HG03442 (cell line): ENCODE results near the gene GSX2.

Source experiments
- ATAC-seq: cut with Tn5 transposase; IDR thresholded peaks from one replicate; pipeline ENCODE4 v1.9.1; 2021; ENCODE audit warnings: mild to moderate bottlenecking, moderate library complexity; ENCODE audit not compliant: unreplicated experiment

Gene GSX2

GRCh38 chr4:54076673-54077072, 23.3 kb upstream of the GSX2 start:
- no peak for ATAC-seq

- ATAC-seq: no peak
These were observed 22.2 kb upstream of the GSX2 start for GRCh38 chr4:54077812-54078211.

GRCh38 chr4:54082168-54082567, 17.8 kb upstream of the GSX2 start:
- no peak for ATAC-seq

GRCh38 chr4:54085284-54085683, 14.7 kb upstream of the GSX2 start:
- ATAC-seq: no peak

GRCh38 chr4:54089875-54090274, 10.1 kb upstream of the GSX2 start:
- ATAC-seq: no peak

GRCh38 chr4:54090404-54090803, 9.6 kb upstream of the GSX2 start:
- no peak for ATAC-seq

- peak; percentile 69 for ATAC-seq
These were observed 8.9 kb upstream of the GSX2 start for GRCh38 chr4:54090804-54091623.

- peak; percentile 60 for ATAC-seq
These were observed 8.1 kb upstream of the GSX2 start for GRCh38 chr4:54091637-54092404.

- no peak for ATAC-seq
These were observed 7.3 kb upstream of the GSX2 start for GRCh38 chr4:54092405-54093323.

- no peak for ATAC-seq
These were observed 6.4 kb upstream of the GSX2 start for GRCh38 chr4:54093324-54094240.

- ATAC-seq: no peak
These were observed 5.5 kb upstream of the GSX2 start for GRCh38 chr4:54094451-54094850.

- no peak for ATAC-seq
These were observed 4.7 kb upstream of the GSX2 start for GRCh38 chr4:54095110-54095825.

GRCh38 chr4:54096295-54096962, 3.5 kb upstream of the GSX2 start:
- ATAC-seq: no peak

GRCh38 chr4:54097152-54097551, 2.8 kb upstream of the GSX2 start:
- no peak for ATAC-seq

GRCh38 chr4:54098375-54098774, 1.6 kb upstream of the GSX2 start:
- no peak for ATAC-seq

- no peak for ATAC-seq
These were observed 646 bp upstream of the GSX2 start for GRCh38 chr4:54099287-54099747.

- no peak for ATAC-seq
These were observed 729 bp downstream of the GSX2 start for GRCh38 chr4:54100595-54101189.
